ENCODE measurements around the gene CLIP2.

DNA sequence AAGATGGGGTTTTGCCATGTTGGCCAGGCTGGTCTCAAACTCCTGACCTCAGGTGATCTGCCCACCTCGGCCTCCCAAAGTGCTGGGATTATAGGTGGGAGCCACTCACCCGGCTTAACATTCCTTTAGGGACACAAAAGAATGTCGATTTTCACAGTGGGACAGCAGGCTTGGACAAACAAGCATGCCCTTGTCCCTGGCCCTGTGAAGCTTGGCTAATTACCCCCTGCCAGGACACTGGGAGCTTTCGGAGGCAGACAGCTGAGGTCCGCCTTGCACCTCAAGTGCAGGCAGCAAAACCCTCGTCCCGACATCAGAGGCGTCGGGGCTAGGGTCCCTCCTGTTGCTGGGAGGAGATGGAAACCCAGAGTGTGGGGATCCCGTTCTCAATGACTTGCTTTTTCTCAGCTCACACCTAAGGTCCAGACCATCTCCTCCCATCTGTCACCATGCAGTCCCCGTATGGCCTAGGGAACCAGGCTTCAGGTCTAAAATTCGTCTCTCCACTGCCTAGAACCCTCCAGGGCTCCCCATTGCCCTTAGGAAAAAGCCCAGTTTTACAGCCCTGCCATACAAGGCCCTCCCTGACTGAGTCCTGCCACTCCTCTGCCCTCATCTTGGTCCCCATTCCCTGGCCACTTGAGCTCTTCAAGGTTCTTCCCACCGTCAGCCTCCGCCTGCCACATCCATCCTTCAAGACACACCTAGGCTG, 6.3 kb upstream of the CLIP2 start:
- no peak for TF ChIP-seq ZXDB (tag by site-specific recombination; IDR thresholded peaks at IDR 0.05)
- no peak for TF ChIP-seq CTCF (tag by site-specific recombination; IDR thresholded peaks at IDR 0.05)
- no peak for TF ChIP-seq ZEB2 (tag by site-specific recombination; IDR thresholded peaks at IDR 0.05)

Measured in HEK293 (cell line).